T-helper 1 cell treated with Interleukin-12 subunit alpha and Interleukin-12 subunit beta and Interleukin-4 antibody, amounts not matched to agents 30 μg/mL and 1 μg/mL, for 36 hours (primary cell): ENCODE data around the gene FOXP4.
A peak's percentile ranks its signal among the peaks of the same experiment; 100 is the strongest.

ENCODE experiments used
- H3K27ac Mint-ChIP-seq: one replicate; pipeline ENCODE4 v1.8.0; 2021; ENCODE audit warnings: mild to moderate bottlenecking, mixed read lengths
- H3K27me3 Mint-ChIP-seq: one replicate; pipeline ENCODE4 v1.8.0; 2021; ENCODE audit warnings: low read depth, mixed read lengths
- H3K36me3 Mint-ChIP-seq: one replicate; pipeline ENCODE4 v1.8.0; 2021; ENCODE audit warnings: low read depth, mixed read lengths
- H3K4me1 Mint-ChIP-seq: one replicate; pipeline ENCODE4 v1.8.0; 2021; ENCODE audit warnings: low read depth, mixed read lengths
- H3K4me3 Mint-ChIP-seq: one replicate; pipeline ENCODE4 v1.8.0; 2021; ENCODE audit warnings: mild to moderate bottlenecking, moderate library complexity, mixed read lengths
- H3K9me3 Mint-ChIP-seq: one replicate; pipeline ENCODE4 v1.8.0; 2021; ENCODE audit warnings: mixed read lengths

The FOXP4 gene

DNA sequence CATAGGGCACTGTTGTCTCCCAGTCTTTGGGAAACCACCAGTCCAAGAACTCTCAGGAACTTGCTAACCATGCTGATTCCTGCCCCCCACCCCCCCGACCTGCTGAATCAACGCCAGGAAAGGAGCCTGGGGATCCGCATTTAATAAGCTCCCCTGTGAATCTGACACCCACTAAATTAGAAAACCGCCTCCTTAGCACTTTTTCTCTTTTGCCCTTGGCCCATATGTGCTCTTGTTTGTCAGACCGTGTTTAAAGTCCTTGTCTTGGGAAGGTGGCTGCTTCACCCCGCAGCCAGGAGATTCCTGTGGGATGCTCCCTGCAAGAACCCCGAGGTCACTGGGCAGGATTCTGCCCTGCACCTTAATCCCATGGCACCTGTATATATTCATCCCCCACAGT, 15.7 kb upstream of the FOXP4 start:
- no peaks in the 10 kb centered on the region for H3K9me3 Mint-ChIP-seq
- no peaks in the 10 kb centered on the region for H3K36me3 Mint-ChIP-seq
- H3K4me3 Mint-ChIP-seq = no peak overlapping the region
- H3K27me3 Mint-ChIP-seq = peaks cover 56% of the 10 kb centered on the region
- H3K27ac Mint-ChIP-seq = no peak overlapping the region
- peaks cover 34% of the 10 kb centered on the region for H3K4me1 Mint-ChIP-seq

DNA sequence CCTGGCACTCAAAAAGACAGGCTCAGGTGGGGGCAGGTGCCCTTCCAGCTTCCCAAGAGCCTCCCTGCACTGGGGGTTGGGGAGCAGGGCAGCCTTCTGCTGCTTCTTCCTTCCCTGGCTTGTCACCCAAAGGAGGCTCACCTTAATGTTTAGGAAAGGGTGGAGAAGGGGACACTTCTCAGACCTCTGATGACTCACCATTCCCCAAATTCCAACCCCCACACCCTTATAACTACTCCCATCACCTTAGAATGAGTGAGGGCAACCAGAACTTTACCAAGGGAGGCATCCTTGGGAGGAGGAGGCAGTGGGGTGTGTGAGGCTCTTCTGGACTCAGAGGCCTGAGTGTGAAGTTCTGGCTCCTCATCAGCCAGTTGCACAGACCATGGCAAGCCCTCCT, 15.2 kb upstream of the FOXP4 start:
- H3K9me3 Mint-ChIP-seq = no peaks in the 10 kb centered on the region
- H3K4me1 Mint-ChIP-seq = peaks cover 34% of the 10 kb centered on the region
- peak overlapping the region; percentile 9 for H3K4me3 Mint-ChIP-seq
- peaks cover 58% of the 10 kb centered on the region for H3K27me3 Mint-ChIP-seq
- peak overlapping the region; percentile 22 for H3K27ac Mint-ChIP-seq
- no peaks in the 10 kb centered on the region for H3K36me3 Mint-ChIP-seq

DNA sequence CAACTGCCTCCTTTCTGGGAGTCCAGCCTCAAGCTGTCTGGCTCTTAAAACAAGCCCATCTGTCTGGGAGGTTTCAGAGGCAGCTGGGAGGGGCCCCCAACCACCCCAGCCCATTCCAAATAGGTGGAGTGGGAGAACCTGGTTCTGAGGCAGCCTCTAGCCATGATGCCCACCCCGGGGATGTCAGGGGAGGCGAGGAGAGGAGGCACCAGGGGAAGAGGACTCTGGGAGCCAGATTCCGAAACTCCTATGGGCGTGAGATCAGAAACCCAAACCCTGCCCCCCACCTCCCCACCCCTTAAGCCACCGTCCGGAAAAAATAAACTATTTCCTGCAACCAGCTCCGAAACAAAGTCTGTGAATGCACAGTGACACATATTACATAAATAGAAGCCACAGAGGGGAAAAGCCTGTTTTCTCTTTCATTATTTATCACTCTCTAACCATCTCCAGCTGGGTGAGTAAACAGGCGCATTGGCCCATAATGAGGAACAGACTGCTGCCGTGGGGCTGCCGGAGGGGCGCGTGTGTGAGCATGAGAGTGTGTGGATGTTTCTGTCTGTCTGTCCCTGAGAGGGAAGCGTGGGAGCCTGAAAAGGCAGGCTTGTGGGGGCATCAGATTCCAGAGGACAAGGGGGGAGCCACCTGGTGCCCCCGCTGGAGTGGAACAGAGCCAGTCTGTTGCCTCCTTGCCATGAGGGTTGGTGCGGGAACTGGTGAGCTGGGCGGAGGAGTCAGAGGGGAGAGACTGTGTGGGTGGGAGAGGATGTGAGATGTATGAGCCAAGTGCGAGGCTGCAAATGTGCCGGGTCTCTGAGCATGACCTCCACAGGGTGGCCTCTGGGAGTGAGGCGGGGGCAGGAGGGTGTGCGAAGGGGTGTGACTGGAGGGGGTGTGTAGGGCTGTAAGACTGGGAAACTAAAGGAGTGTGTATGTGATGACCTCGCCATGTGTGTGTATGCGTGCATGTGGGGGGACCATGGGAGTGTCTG, 14.3 kb upstream of the FOXP4 start:
- Mint-ChIP-seq H3K27ac (peak overlapping the region; percentile 85), H3K4me1 (peaks cover 34% of the 10 kb centered on the region), H3K27me3 (peaks cover 64% of the 10 kb centered on the region), H3K4me3 (peak overlapping the region; percentile 73), H3K9me3 (no peaks in the 10 kb centered on the region), H3K36me3 (no peaks in the 10 kb centered on the region)

DNA sequence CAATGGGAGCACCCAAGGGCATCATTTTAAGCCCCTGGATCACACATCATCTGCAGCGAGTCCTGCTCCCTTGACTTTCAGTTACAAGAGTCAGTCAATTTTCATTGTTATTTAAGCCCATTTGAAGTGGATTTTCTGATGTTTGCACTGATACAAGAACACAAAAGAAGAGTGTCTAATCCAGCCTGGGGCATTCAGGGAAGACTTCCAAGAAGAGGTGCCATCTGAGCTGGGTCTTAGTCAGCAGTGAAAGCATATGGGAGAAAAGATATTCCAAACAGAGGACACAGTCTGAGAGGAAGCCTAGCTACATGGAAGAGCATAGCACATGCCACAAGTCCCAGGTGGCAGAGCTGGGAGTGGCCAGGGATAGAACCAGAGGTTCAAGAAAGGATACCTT, 10.4 kb upstream of the FOXP4 start:
- Mint-ChIP-seq H3K36me3 (no peaks in the 10 kb centered on the region), H3K4me3 (no peak overlapping the region), H3K27ac (no peak overlapping the region), H3K27me3 (peaks cover 70% of the 10 kb centered on the region), H3K4me1 (peaks cover 30% of the 10 kb centered on the region), H3K9me3 (no peaks in the 10 kb centered on the region)

DNA sequence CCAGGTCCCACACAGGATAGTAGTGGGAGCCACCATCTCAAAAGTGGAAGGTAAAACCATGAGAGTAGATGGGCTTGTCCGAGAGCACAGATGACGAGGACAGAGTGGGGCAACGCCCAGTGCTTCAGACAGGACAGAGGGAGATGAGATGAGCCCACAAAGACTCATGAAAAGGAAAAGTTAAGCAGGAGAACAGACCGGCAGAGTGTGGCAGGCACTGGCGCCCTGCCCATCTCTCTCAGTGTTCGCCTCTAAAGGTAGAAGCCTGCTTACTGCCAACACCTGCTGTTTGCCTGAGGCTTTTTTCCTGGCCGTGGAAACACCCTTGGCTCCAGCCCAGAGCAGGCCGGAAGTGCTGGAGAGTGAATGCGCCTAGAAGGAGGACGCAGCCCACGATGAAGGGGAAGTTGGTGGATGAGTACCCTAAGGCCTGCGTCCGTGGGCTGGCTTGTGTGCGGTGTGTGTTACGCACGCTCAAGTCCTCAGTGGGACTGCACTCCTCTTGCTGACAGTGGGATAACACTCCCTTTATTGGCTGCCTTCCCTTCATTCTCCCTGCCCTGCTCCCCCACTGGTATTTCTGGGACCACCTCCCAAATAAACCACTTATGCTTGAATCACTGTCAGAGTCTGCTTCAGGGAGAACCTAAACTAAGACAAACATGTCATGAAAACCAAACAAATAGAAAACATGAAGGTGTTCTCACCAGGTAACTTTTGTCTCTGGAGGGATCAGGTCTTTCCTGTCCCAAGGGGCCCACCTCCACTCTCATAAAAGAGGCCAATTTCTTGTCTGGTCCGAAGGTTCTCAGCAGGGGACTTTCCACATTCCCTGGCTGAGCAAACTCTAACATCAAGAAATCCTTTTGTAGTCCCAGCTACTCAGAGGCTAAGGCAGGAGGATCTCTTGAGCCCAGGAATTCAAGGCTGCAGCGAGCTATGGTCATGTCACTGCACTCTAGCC, 9.1 kb upstream of the FOXP4 start:
- Mint-ChIP-seq H3K9me3 (no peaks in the 10 kb centered on the region), H3K27me3 (peaks cover 78% of the 10 kb centered on the region), H3K4me3 (no peak overlapping the region)

DNA sequence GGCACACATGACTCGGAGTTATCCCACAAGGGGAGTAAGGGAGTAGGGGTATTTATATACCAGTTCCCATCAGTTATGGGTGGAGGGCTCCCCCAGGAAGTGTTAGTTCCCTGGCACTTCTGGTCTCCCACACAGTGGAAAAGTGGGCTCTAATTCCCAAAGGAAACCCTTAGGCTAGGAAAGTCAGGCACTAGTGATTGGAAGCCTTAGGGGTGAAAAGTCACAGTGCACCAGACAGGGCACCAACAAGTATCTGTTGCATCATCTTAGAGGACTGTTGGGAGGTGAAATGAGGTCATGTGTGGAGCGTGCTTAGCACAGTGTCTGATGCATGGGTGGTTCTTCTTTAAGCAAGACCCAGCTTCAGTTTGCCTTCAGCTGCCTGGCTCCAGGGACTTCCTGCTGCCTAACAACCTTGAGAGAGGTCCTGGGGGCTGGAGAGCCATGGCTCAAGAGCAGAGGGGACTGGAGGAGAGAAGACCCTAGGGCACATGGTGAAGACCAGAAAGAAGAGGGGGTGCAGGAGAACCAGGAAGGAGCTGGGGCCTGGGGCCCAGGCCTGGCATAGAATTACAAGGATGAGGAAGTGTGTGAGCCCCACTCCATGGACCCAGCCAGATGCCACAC, 7.5 kb upstream of the FOXP4 start:
- Mint-ChIP-seq H3K9me3 (no peaks in the 10 kb centered on the region), H3K27ac (no peak overlapping the region), H3K4me1 (peaks cover 11% of the 10 kb centered on the region), H3K4me3 (no peak overlapping the region), H3K27me3 (peaks cover 73% of the 10 kb centered on the region), H3K36me3 (no peaks in the 10 kb centered on the region)

More for the DNA sequence above, 9.1 kb upstream of the FOXP4 start:
- Mint-ChIP-seq H3K4me1 (peaks cover 24% of the 10 kb centered on the region), H3K27ac (no peak overlapping the region), H3K36me3 (no peaks in the 10 kb centered on the region)

DNA sequence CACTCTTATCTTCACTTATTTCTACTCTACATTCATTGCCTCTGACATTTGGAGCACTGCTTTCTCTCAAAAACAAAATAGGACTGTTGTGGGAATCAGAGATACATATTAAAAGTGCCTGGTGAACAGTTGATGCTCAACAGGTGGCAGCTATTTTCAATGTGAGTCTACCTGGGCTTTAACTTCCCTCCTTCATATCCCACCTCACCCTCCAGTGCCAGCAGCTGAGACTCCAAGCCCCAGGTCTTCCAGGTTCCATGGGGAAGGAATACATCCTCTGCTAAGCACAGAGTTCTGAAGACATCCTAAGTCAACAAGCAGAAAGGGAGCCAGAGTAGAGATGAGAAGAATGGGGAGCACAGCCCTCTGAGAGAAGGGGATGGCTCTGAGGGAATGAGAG, 7.0 kb upstream of the FOXP4 start:
- H3K36me3 Mint-ChIP-seq = no peaks in the 10 kb centered on the region
- H3K27me3 Mint-ChIP-seq = peaks cover 75% of the 10 kb centered on the region
- no peak overlapping the region for H3K4me3 Mint-ChIP-seq
- peaks cover 7% of the 10 kb centered on the region for H3K4me1 Mint-ChIP-seq
- H3K9me3 Mint-ChIP-seq = no peaks in the 10 kb centered on the region
- H3K27ac Mint-ChIP-seq = no peak overlapping the region

DNA sequence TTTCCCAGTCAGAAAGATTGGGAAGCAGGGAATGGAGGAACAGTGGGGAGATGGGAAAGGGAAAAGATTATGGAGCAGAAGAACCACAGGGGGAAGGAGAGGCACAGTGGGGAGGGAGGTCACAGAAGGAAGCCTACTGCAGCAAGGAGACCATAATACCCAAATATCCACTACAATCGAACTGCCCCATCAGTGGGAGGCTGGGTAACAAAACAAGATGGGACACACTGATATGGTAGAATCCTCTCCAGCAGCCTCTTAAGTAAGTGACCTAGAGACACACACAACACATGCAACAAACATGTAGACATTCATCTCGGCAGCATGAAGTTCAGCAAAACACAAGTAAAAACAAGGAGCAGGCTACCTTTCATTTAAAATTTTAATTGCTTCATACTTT, 4.8 kb upstream of the FOXP4 start:
- Mint-ChIP-seq H3K27ac (no peak overlapping the region), H3K4me1 (peaks cover 18% of the 10 kb centered on the region), H3K9me3 (no peaks in the 10 kb centered on the region), H3K4me3 (no peak overlapping the region), H3K27me3 (peaks cover 79% of the 10 kb centered on the region), H3K36me3 (no peaks in the 10 kb centered on the region)

DNA sequence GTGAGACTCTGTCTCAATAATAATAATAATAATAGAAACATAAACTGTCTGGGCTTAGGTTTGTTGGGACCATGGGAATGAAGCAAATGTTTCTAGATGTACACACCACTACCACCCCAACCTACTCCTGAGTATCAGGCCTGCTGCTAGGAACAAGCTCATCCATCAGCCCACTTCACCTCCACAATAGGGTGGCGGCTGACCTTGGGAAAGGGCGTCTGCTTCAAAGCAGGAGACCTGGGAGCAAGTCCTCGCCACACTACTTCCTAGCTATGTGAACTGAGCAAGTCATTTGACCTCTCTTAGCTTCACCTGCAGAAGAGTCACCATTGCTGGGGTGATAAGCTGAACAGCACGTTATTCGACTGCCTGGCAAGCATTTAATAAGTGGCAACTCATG, 3.1 kb upstream of the FOXP4 start:
- no peak overlapping the region for H3K27ac Mint-ChIP-seq
- H3K27me3 Mint-ChIP-seq = peaks cover 76% of the 10 kb centered on the region
- peaks cover 21% of the 10 kb centered on the region for H3K4me1 Mint-ChIP-seq
- H3K4me3 Mint-ChIP-seq = no peak overlapping the region
- H3K9me3 Mint-ChIP-seq = no peaks in the 10 kb centered on the region
- H3K36me3 Mint-ChIP-seq = no peaks in the 10 kb centered on the region

DNA sequence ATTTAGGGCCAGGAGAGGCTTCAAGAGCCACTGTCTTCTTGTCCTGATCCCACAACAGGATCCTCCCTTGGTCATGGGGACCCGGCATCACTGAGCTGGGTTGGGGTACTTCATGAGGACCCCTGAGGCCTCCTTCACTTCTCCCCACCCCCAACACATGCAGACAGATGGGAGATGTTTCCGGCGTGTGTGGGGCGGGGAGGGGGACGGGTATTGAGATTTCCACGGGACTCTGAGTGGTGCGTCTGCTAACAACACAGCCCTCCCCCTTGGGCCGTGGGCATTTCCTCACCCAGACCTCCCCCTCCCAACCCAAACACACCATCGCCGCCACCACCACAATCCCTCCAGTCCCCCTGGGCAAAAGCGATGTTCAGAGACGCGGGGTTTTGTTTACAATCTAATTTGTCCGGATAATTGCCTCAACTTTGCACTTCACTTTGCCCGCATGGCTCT, 906 bp upstream of the FOXP4 start:
- no peak overlapping the region for H3K27ac Mint-ChIP-seq
- peaks cover 22% of the 10 kb centered on the region for H3K4me1 Mint-ChIP-seq
- H3K27me3 Mint-ChIP-seq = peaks cover 75% of the 10 kb centered on the region

DNA sequence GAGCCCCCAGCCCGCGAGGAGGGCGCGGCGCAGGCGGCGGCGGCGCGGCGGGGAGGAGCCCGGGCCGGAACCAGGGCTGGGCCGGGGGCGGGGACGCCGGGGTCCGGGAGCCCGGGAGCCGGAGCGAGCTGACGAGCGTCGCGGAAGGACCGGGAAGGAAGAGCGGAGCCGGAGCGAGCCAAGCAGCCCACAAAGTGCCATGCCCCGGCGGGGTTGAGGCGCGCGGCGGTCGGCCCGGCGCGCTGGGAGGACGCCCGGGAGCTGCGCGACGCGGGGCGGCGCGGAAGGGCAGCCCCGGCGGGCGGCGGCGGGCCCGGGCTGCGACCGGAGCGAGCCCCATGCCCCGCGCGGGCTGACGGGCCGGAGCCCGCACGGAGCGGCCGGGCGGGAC, 289 bp downstream of the FOXP4 start:
- H3K27ac Mint-ChIP-seq = no peak overlapping the region
- H3K27me3 Mint-ChIP-seq = peaks cover 67% of the 10 kb centered on the region
- no peak overlapping the region for H3K4me3 Mint-ChIP-seq
- no peaks in the 10 kb centered on the region for H3K9me3 Mint-ChIP-seq
- H3K4me1 Mint-ChIP-seq = peaks cover 23% of the 10 kb centered on the region
- peaks cover 2% of the 10 kb centered on the region for H3K36me3 Mint-ChIP-seq

More for the DNA sequence above, 906 bp upstream of the FOXP4 start:
- H3K36me3 Mint-ChIP-seq = no peaks in the 10 kb centered on the region
- H3K4me3 Mint-ChIP-seq = peak overlapping the region; percentile 69
- no peaks in the 10 kb centered on the region for H3K9me3 Mint-ChIP-seq

DNA sequence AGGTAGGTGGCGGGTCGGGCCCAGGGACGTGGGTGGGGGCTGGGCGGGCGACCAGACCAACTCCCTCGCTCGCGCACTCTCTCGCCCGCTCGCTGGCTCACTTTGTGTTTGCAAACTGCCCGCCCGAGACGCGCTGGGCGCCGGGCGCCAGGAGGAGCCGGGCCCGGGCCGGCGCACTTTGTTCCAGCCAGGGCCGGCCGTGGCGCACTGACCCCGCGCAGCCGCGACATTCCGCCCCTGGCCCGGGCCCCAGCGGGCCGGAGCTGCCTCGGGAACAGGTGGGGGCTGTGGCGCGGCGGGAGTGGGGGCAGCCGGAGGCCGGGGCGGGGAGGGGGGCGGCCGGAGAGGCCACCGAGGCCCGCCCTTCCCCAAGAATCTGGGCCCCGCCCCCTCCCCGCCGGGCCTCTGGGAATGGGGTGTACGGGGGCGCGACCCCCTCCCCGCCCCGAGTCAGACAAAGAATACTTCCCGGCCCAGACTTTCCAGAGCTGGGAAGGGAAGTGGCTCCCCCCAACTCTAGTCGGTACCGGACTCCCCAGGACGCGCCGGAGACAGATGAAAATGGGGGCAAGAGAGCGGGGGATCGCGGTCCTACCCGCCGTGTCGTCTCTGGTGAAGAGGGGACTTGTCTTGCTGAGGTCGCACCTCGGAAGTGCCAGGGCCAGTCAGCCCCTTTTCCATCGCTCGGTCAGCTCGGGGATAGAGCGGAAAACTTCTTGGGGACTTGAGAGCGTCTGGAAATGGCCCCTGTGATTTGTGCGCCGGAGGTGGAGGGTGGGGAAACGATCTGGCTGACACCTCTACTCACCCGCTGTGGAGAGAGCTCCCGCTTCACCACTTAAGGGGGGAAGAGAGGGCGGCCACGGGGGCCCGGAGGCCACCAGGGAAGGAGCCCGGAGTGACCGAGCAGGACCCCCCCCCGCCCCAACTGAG, 951 bp downstream of the FOXP4 start:
- H3K9me3 Mint-ChIP-seq = no peaks in the 10 kb centered on the region
- H3K36me3 Mint-ChIP-seq = peaks cover 5% of the 10 kb centered on the region
- peaks cover 64% of the 10 kb centered on the region for H3K27me3 Mint-ChIP-seq
- H3K27ac Mint-ChIP-seq = peak overlapping the region; percentile 13
- H3K4me1 Mint-ChIP-seq = peaks cover 24% of the 10 kb centered on the region
- H3K4me3 Mint-ChIP-seq = peak overlapping the region; percentile 84

DNA sequence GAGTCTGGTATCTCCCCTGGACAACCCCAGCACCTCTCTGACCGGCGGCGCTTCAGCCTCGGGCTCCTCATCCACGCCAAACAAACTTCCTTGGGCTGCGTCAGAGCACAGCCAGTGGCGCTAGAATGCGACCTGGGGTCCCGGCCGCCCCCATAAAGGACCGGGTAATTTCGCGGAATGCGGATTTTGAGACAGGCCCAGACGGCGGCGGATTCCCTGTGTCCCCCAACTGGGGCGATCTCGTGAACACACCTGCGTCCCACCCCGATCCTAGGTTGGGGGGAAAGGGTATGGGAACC, 1.6 kb downstream of the FOXP4 start:
- Mint-ChIP-seq H3K27ac (no peak overlapping the region), H3K4me3 (peak overlapping the region; percentile 84), H3K27me3 (peaks cover 62% of the 10 kb centered on the region), H3K9me3 (no peaks in the 10 kb centered on the region), H3K4me1 (peaks cover 24% of the 10 kb centered on the region), H3K36me3 (peaks cover 5% of the 10 kb centered on the region)
